BE2C (cell line): ENCODE results near the gene PLCB2.

ENCODE experiments used
- DNase-seq: peaks from one replicate; pipeline ENCODE4 v3.0.0-alpha.2; 2020
- H3K27me3 ChIP-seq: fragments of 250-450 bp; sonication (Bioruptor Pico); 2 replicates; pipeline ENCODE4 v1.5.1; 2020; ENCODE audit warnings: mild to moderate bottlenecking
- H3K36me3 ChIP-seq: fragments of 250-450 bp; sonication (Bioruptor Pico); 2 replicates; pipeline ENCODE4 v1.5.1; 2020; ENCODE audit warnings: mild to moderate bottlenecking
- H3K4me1 ChIP-seq: fragments of 250-450 bp; sonication (Bioruptor Pico); 2 replicates; pipeline ENCODE4 v1.5.1; 2020
- H3K4me3 ChIP-seq: 2 replicates; pipeline ENCODE4 v1.5.1; 2011; ENCODE audit warnings: low read depth, low read length
- H3K9me3 ChIP-seq: fragments of 250-450 bp; sonication (Bioruptor Pico); 2 replicates; pipeline ENCODE4 v1.5.1; 2020
- TF ChIP-seq, protein P1 (sequence below): IDR thresholded peaks from 2 replicates; pipeline ENCODE4 v1.5.1; 2012; ENCODE audit warnings: mild to moderate bottlenecking, low read depth, low read length

PLCB2 gene

GRCh38 chr15:40302981-40303380 is 4.8 kb downstream of the PLCB2 start:
- H3K36me3 ChIP-seq: no peaks in the 10 kb centered on the region
- no peaks in the 10 kb centered on the region for H3K27me3 ChIP-seq
- H3K9me3 ChIP-seq: no peaks in the 10 kb centered on the region
- no peak overlapping the region for H3K4me3 ChIP-seq
- peaks cover 14% of the 10 kb centered on the region for H3K4me1 ChIP-seq
- DNase-seq: no peak
- TF ChIP-seq, protein P1, sequence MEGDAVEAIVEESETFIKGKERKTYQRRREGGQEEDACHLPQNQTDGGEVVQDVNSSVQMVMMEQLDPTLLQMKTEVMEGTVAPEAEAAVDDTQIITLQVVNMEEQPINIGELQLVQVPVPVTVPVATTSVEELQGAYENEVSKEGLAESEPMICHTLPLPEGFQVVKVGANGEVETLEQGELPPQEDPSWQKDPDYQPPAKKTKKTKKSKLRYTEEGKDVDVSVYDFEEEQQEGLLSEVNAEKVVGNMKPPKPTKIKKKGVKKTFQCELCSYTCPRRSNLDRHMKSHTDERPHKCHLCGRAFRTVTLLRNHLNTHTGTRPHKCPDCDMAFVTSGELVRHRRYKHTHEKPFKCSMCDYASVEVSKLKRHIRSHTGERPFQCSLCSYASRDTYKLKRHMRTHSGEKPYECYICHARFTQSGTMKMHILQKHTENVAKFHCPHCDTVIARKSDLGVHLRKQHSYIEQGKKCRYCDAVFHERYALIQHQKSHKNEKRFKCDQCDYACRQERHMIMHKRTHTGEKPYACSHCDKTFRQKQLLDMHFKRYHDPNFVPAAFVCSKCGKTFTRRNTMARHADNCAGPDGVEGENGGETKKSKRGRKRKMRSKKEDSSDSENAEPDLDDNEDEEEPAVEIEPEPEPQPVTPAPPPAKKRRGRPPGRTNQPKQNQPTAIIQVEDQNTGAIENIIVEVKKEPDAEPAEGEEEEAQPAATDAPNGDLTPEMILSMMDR: no peak

GRCh38 chr15:40302288-40302886 is 5.3 kb downstream of the PLCB2 start:
- Histone ChIP-seq H3K9me3 (no peaks in the 10 kb centered on the region), H3K4me3 (no peak overlapping the region), H3K4me1 (peaks cover 14% of the 10 kb centered on the region), H3K27me3 (no peaks in the 10 kb centered on the region), H3K36me3 (no peaks in the 10 kb centered on the region)
- TF ChIP-seq, protein P1: no peak
- DNase-seq: no peak

DNA sequence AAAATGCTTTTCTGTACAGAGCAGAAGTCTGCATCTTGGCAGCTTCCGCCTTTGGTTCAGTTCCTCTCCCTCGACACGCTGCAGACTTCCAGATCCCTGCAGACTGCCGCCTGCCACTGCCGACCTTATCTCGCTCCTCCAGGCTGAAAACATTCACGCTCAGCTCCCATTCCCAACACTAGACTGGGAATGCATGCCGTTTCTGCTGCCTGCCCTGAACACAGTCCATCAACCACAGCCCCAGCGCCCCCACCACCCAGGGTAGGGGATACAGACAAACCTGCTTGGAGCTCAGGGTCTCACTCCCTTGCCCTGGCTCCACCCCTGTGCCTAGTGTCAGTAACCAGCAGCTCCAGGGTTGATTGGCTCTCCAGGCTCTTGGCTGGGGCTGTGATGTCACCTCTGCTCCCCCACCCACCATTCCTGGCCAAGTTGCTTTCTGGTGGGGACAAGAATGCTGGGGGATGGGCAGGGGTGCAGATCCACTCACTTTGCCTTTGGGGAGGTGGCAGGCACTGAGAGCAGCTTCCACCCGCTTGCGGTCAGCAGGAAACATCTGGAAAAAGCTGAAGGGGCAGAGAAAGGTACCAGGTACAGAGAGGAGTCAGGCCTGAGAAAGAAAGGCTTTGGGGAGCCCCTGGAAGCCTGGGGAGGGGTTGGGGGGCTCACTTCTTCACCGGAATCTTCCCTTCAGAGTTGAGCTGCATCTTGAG is 6.1 kb downstream of the PLCB2 start:
- TF ChIP-seq, protein P1: no peak
- peaks cover 14% of the 10 kb centered on the region for H3K4me1 ChIP-seq
- peak overlapping the region; percentile 2 for H3K4me3 ChIP-seq
- no peaks in the 10 kb centered on the region for H3K27me3 ChIP-seq
- peak; percentile 78 for DNase-seq
- H3K9me3 ChIP-seq: no peaks in the 10 kb centered on the region
- H3K36me3 ChIP-seq: no peaks in the 10 kb centered on the region

DNA sequence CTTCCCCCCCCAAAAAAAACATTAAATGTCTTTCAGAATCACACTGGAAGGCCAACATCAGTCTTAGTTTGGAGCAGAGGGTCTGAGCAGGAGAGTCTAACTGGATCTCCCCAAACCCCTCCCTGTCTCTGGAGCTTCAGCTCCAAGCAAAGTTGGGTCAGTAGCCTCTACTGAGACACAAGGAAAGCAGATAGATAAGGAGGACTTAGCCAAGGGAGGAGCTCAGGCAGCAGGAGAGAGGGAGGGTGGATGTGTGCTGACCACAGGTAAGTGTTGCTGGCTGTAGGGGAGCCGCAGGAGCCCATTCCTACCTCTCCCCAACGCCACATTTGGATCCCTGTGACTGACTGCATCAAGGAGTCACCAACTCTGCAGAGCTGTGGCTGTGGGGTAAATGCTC is 7.0 kb downstream of the PLCB2 start:
- TF ChIP-seq, protein P1: no peak
- Histone ChIP-seq H3K36me3 (no peaks in the 10 kb centered on the region), H3K9me3 (no peaks in the 10 kb centered on the region), H3K27me3 (no peaks in the 10 kb centered on the region), H3K4me1 (peaks cover 14% of the 10 kb centered on the region), H3K4me3 (no peak overlapping the region)
- DNase-seq: no peak

DNA sequence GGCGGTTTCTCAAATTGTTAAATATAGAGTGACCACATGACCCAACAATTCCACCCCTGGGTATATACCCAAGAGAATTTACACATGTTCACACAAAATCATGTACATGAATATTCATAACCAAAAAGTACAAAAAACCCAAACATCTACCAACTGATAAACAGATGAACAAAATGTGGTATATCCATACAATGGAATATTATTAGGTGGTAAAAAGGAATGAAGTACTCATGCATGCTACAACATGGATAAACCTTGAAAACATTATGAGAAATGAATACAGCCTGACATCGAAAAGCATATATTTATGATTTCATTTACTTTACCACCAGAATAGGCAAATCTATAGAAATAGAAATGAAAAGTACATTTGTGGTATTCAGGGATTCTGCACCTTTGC is 7.4 kb downstream of the PLCB2 start:
- no peaks in the 10 kb centered on the region for H3K27me3 ChIP-seq
- TF ChIP-seq, protein P1: no peak
- H3K4me3 ChIP-seq: no peak overlapping the region
- H3K36me3 ChIP-seq: no peaks in the 10 kb centered on the region
- DNase-seq: no peak
- H3K9me3 ChIP-seq: no peaks in the 10 kb centered on the region
- H3K4me1 ChIP-seq: peaks cover 14% of the 10 kb centered on the region

- TF ChIP-seq, protein P1: no peak
- H3K9me3 ChIP-seq: no peaks in the 10 kb centered on the region
- DNase-seq: no peak
- H3K4me1 ChIP-seq: peaks cover 14% of the 10 kb centered on the region
- no peak overlapping the region for H3K4me3 ChIP-seq
- H3K36me3 ChIP-seq: no peaks in the 10 kb centered on the region
- H3K27me3 ChIP-seq: no peaks in the 10 kb centered on the region
Measured at GRCh38 chr15:40298216-40298935, 9.4 kb downstream of the PLCB2 start.
